Testis (tissue), 2 donors: ENCODE results near the gene STAMBPL1.

Source experiments
- CTCF ChIP-seq, 3 experiments: fragments of 450-650 bp in 2 of 3; fragments of 200-600 bp in 1 of 3; sonication (generic) in 1 of 3; IDR thresholded peaks; one replicate each; pipeline ENCODE4 v1.5.1; 2016 to 2019; ENCODE audit warnings: antibody characterized with exemption in 3 of 3, mild to moderate bottlenecking in 2 of 3, moderate library complexity in 1 of 3
- POLR2A ChIP-seq: fragments of 450-650 bp; IDR thresholded peaks from one replicate; pipeline ENCODE4 v1.6.1; 2017; ENCODE audit warnings: antibody characterized with exemption, mild to moderate bottlenecking, moderate library complexity

GRCh38 chr10:88934900-88935672 is 55.0 kb downstream of the STAMBPL1 start:
- TF ChIP-seq CTCF (IDR thresholded peaks at IDR 0.05): peak; percentile 73 to 94 (median 77)
- no peak for TF ChIP-seq POLR2A
